GM12874 (cell line): ENCODE data around the gene C1orf53.

Source experiments
- CTCF ChIP-seq: IDR thresholded peaks from 2 replicates; pipeline ENCODE4 v1.5.1; 2011; ENCODE audit warnings: low read depth, mild to moderate bottlenecking, control low read depth, low read length, moderate library complexity; ENCODE audit not compliant: insufficient read depth

Gene C1orf53

DNA sequence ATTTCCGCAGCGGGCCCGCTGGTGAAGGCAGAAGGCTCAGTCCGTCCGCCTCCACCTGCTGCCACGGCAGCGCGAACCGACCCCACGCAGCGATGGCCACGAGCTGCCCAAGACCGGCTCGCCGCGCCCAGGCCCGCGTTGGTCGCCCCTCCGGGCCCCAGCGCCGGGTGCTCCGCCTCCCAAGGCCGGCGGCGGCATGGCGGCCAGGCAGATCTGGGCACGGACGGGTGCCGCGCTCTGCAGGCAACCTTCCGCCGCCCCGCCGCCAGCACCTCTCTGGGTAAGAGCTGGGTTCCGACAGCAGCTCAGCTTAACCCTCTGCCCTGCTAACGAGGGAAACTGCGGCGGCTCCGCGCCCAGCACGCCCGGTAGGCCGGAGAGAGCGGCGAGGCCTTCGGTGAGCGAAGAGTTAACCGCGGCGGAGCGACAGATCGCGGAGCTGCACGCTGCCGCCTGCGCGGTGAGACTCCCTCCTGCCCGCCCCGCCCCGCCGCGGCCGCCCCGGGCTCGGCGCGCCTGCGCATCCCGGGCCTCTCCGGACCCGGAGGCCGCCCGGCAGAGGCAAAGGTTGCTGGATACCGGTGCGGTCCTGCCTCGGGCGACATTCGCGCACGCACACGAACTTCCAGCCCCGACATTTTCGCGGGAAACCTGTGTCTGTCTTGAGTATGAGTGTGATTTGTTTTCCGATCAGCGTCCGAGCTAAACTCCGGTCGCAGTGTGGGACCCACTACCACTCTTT, at the start of gene C1orf53:
Gene C1orf53 (plus strand): TSS at position 177 of the 742 bp plus-strand sequence. CDS start 20 bp downstream, at position 197.
- no peak for TF ChIP-seq CTCF

GRCh38 chr1:197857477-197857876, 45.0 kb upstream of the C1orf53 start:
- TF ChIP-seq CTCF: no peak

DNA sequence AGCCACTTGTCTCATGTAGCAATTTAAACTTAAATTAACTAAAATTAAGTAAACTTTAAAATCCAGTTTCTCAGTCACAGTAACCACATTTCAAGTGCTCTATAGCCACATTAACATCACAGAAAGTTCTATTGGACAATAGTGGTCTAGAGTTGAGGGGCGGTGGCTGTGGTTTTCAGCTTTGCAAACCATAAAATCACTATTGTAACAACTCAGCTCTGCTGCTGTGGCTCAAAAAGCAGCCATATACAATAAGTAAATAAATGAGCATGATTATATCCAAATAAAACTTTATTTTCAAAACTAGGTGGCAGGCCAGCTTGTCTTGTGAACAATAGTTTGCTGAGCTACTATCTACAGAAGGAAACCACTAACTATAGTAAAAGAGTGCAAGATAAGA, 43.4 kb upstream of the C1orf53 start:
- no peak for TF ChIP-seq CTCF

DNA sequence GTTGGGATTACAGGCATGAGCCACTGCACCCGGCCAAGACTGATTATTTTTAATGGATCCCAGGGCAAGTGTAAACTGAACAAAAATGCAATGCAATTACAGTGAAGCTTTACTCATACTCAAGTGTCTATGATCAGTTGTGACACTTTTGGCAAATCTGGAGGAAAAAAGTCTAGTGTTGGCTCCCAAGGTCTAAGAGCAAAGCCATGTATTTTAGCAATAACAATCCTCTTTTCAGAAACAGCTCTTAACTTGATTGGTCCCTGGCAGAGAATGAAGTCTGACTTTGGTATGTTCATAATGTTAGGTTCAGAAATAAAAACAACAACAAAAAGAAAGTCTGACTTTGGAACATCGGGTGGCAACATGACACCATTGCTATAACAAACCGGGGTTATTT, 40.2 kb upstream of the C1orf53 start:
- no peak for TF ChIP-seq CTCF

DNA sequence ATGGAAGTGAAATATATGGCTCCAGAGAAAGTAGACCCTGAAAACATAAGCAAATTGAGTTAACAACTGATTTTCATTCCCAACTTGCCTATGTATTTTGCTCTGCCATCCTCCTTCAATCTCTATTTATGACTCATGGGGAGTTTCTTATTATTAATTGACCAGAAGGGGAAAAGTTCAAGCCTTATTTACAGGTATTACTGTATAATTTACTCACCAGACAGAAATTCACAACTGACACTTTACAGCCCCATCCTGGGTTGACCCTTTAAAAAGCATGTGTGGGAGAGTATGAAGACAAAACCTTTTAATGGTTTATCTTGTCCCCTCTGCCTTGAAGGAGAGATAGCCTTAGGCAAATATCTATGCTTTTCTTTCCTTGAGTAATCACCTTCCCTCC, 39.8 kb upstream of the C1orf53 start:
- no peak for TF ChIP-seq CTCF

DNA sequence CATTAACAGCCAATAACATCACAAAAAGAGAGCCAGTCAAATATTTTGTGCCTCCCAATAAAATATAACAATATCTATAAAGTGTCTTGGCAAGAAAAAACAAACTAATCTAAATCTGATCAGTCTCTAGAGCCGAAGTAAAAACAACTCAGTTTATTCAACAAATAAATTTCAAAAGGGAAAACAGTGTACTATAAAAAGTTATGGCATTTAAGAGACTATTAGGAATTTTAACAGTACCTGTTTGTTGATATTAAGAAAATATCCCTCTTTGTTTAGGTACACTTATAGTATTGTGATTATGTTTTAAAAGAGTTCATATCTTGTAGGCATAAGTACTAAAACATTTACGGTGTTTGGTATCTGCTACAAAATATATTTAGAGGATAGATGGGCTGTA, 36.6 kb upstream of the C1orf53 start:
- TF ChIP-seq CTCF: no peak

DNA sequence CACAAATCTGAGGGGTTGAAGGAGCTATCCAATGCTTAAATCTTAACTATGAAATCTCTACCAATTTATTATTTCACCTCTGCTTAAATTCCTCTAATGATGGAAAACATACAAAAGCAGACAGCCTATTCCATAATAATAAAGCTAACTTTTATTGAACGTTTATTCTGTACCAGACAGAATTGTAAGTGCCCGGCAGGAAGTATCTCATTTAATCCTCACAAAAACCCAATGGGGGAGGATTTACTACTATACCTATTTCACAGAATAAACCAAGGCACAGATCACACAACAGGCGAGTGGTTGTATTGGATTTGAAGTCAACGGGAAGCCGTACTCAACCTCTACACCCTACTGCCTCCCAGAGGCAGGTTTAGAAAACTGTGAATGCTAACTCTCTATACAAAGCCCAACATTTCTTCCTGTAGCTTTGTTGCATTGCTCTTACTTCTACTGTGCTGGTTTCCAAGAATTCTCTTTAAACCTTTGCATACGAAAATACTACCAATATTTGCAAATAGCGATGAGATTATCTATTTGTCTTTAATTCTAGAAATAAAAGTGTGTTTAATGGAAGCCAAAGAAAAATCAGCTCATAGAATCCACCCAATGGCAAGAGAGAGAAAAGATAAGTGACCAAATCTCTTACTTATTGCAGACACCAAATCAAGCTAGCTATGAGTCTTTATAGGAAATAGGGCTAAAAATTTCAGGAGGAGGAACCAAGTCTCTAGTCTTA, 33.5 kb upstream of the C1orf53 start:
- peak; percentile 55 for TF ChIP-seq CTCF
